Esophagus muscularis mucosa (tissue), 4 donors: ENCODE results near the gene MFAP3.

ENCODE experiments used
- EP300 ChIP-seq: sonication (generic); formaldehyde crosslinking; IDR thresholded peaks from one replicate; pipeline ENCODE4 v1.6.1; 2017; ENCODE audit warnings: antibody characterized with exemption
- POLR2A ChIP-seq: fragments of 450-650 bp; IDR thresholded peaks from one replicate; pipeline ENCODE4 v1.6.1; 2017; ENCODE audit warnings: antibody characterized with exemption, moderate library complexity, mild to moderate bottlenecking, low read depth
- POLR2AphosphoS5 ChIP-seq, 2 donors: sonication (generic); formaldehyde crosslinking; IDR thresholded peaks; one replicate each; pipeline ENCODE4 v1.6.1; 2017; ENCODE audit warnings: antibody characterized with exemption in 2 of 2
- TF ChIP-seq, protein P1 (sequence below), 3 experiments: fragments of 200-600 bp in 2 of 3; fragments of 450-650 bp in 1 of 3; sonication (generic) in 2 of 3; IDR thresholded peaks; one replicate each; pipeline ENCODE4 v1.5.1; 2017 to 2019; ENCODE audit warnings: antibody characterized with exemption in 3 of 3, mild to moderate bottlenecking in 2 of 3, moderate library complexity in 1 of 3

DNA sequence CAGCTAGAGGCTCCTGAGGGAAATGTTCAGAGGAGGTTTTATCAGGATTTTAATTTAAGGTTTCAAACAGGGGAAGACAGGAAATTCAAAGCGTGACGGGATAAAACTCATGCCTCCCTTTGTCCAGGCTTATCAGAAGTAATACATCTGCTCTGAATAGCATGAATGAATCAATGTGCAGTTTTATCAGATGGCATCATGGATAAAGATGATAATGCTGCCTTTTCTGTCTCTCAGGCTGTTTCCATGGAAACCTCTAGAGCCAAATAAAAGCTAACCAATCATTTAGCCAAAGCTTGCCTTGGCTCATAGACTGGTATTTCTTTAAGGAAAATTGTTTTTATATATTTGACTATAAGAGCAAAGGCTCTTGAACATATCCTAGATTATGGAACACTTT, 16.4 kb downstream of the MFAP3 start:
- TF ChIP-seq, protein P1, sequence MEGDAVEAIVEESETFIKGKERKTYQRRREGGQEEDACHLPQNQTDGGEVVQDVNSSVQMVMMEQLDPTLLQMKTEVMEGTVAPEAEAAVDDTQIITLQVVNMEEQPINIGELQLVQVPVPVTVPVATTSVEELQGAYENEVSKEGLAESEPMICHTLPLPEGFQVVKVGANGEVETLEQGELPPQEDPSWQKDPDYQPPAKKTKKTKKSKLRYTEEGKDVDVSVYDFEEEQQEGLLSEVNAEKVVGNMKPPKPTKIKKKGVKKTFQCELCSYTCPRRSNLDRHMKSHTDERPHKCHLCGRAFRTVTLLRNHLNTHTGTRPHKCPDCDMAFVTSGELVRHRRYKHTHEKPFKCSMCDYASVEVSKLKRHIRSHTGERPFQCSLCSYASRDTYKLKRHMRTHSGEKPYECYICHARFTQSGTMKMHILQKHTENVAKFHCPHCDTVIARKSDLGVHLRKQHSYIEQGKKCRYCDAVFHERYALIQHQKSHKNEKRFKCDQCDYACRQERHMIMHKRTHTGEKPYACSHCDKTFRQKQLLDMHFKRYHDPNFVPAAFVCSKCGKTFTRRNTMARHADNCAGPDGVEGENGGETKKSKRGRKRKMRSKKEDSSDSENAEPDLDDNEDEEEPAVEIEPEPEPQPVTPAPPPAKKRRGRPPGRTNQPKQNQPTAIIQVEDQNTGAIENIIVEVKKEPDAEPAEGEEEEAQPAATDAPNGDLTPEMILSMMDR (IDR thresholded peaks at IDR 0.05): no peak
- TF ChIP-seq EP300: no peak
- no peak for TF ChIP-seq POLR2A
- no peak for TF ChIP-seq POLR2AphosphoS5 (IDR thresholded peaks at IDR 0.05)
